ENCODE results near the gene PUM1. TPM values are rescaled to one million over a fixed set of nuclear protein-coding genes. Genes with fewer than 3 reads are reported as not detected.

The PUM1 gene
- total and polyA plus RNA-seq, 4 donors = 18.1 to 49.2 (median 30.2) TPM

GRCh38 chr1:31102501-31102950, 37.0 kb upstream of the PUM1 start:
- H3K4me1 ChIP-seq (ENCODE audit: control insufficient read depth in 4 of 4, insufficient read depth in 4 of 4, low read length in 3 of 4) = peaks cover 0 to 21% (median 16%) of the 10 kb centered on the region in 4 donors
- H3K27ac ChIP-seq (ENCODE audit: low read depth in 1 of 2, low read length in 2 of 2) = peak overlapping the region in 1 of 2 donors; percentile 9
- no peaks in the 10 kb centered on the region for H3K36me3 ChIP-seq (ENCODE audit: control insufficient read depth in 4 of 4, insufficient read depth in 3 of 4, low read depth in 1 of 4, low read length in 3 of 4)
- DNase-seq (ENCODE audit: low spot score) = no peak
- no peaks in the 10 kb centered on the region for H3K9me3 ChIP-seq (ENCODE audit: control insufficient read depth in 4 of 4, low read length in 3 of 4)
- TF ChIP-seq RAD21 (IDR thresholded peaks at IDR 0.05) = peak in 1 of 2 donors; percentile 5
- TF ChIP-seq CTCF (IDR thresholded peaks at IDR 0.05; ENCODE audit: low read depth, low read length, missing input control) = no peak
- TF ChIP-seq RXRA (IDR thresholded peaks at IDR 0.05) = peak in 1 of 2 donors; percentile 19
- TF ChIP-seq TAF1 (conservative IDR thresholded peaks at IDR 0.05) = no peak
- TF ChIP-seq NR2F2 (IDR thresholded peaks at IDR 0.05) = peak; percentile 50
- TF ChIP-seq, protein P1, sequence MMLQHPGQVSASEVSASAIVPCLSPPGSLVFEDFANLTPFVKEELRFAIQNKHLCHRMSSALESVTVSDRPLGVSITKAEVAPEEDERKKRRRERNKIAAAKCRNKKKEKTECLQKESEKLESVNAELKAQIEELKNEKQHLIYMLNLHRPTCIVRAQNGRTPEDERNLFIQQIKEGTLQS (IDR thresholded peaks at IDR 0.05) = no peak
- TF ChIP-seq MAX (IDR thresholded peaks at IDR 0.05) = no peak
- TF ChIP-seq YY1 (IDR thresholded peaks at IDR 0.05) = no peak
- peak; percentile 45 for TF ChIP-seq SP1 (IDR thresholded peaks at IDR 0.05)
- no peak for TF ChIP-seq HNF4G (IDR thresholded peaks at IDR 0.05)
- no peak for TF ChIP-seq JUND (IDR thresholded peaks at IDR 0.05)
- TF ChIP-seq FOXA2 (IDR thresholded peaks at IDR 0.05) = no peak
- TF ChIP-seq ZBTB33 (IDR thresholded peaks at IDR 0.05) = no peak
- 63% methylated on average over 5 of the region's 5 CpGs for WGBS
- H3K4me3 ChIP-seq (ENCODE audit: low read depth in 1 of 3, low read length in 3 of 3) = no peak overlapping the region
- H3K9ac ChIP-seq (ENCODE audit: low read depth in 1 of 2, low read length in 2 of 2) = no peak overlapping the region
- no peaks in the 10 kb centered on the region for H3K27me3 ChIP-seq (ENCODE audit: control insufficient read depth in 4 of 4, insufficient read depth in 4 of 4, low read length in 3 of 4)

DNA sequence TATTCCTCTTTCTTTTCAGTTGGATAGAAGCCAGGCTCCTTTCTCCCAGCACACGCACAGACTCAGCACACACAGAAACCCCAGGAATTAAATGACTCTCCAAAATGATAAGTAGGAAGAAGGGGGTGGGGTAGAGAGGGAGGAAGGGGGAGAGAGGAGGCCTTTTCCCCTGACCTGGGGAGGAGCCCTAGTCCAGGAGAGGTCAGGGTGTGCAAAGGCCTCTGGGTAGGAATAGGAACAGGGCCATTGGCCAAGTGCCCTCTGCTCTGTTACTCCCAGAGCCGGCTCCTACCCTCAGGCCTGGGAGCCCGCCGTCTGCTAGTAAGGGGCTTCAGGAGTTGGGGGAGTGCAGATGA, 35.6 kb upstream of the PUM1 start:
- H3K36me3 ChIP-seq (ENCODE audit: control insufficient read depth in 4 of 4, insufficient read depth in 3 of 4, low read depth in 1 of 4, low read length in 3 of 4) = no peaks in the 10 kb centered on the region
- WGBS = 18% methylated on average over 4 of the region's 4 CpGs
- peak; percentile 40 for DNase-seq (ENCODE audit: low spot score)
- no peak overlapping the region for H3K4me3 ChIP-seq (ENCODE audit: low read depth in 1 of 3, low read length in 3 of 3)
- no peaks in the 10 kb centered on the region for H3K27me3 ChIP-seq (ENCODE audit: control insufficient read depth in 4 of 4, insufficient read depth in 4 of 4, low read length in 3 of 4)
- no peaks in the 10 kb centered on the region for H3K9me3 ChIP-seq (ENCODE audit: control insufficient read depth in 4 of 4, low read length in 3 of 4)
- H3K27ac ChIP-seq (ENCODE audit: low read depth in 1 of 2, low read length in 2 of 2) = peak overlapping the region; percentile 23 to 50
- no peak overlapping the region for H3K9ac ChIP-seq (ENCODE audit: low read depth in 1 of 2, low read length in 2 of 2)
- H3K4me1 ChIP-seq (ENCODE audit: control insufficient read depth in 4 of 4, insufficient read depth in 4 of 4, low read length in 3 of 4) = peaks cover 0 to 21% (median 16%) of the 10 kb centered on the region in 4 donors
- TF ChIP-seq, protein P2, sequence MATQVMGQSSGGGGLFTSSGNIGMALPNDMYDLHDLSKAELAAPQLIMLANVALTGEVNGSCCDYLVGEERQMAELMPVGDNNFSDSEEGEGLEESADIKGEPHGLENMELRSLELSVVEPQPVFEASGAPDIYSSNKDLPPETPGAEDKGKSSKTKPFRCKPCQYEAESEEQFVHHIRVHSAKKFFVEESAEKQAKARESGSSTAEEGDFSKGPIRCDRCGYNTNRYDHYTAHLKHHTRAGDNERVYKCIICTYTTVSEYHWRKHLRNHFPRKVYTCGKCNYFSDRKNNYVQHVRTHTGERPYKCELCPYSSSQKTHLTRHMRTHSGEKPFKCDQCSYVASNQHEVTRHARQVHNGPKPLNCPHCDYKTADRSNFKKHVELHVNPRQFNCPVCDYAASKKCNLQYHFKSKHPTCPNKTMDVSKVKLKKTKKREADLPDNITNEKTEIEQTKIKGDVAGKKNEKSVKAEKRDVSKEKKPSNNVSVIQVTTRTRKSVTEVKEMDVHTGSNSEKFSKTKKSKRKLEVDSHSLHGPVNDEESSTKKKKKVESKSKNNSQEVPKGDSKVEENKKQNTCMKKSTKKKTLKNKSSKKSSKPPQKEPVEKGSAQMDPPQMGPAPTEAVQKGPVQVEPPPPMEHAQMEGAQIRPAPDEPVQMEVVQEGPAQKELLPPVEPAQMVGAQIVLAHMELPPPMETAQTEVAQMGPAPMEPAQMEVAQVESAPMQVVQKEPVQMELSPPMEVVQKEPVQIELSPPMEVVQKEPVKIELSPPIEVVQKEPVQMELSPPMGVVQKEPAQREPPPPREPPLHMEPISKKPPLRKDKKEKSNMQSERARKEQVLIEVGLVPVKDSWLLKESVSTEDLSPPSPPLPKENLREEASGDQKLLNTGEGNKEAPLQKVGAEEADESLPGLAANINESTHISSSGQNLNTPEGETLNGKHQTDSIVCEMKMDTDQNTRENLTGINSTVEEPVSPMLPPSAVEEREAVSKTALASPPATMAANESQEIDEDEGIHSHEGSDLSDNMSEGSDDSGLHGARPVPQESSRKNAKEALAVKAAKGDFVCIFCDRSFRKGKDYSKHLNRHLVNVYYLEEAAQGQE (IDR thresholded peaks at IDR 0.05) = peak; percentile 49
- TF ChIP-seq GABPA (IDR thresholded peaks at IDR 0.05 in 1 of 2, conservative IDR thresholded peaks at IDR 0.05 in 1 of 2) = peak in 1 of 2 donors; percentile 16
- TF ChIP-seq TAF1 (conservative IDR thresholded peaks at IDR 0.05) = no peak
- TF ChIP-seq HNF4G (IDR thresholded peaks at IDR 0.05) = no peak
- peak; percentile 21 to 36 for TF ChIP-seq RAD21 (IDR thresholded peaks at IDR 0.05)
- TF ChIP-seq RXRA (IDR thresholded peaks at IDR 0.05) = peak; percentile 62 to 79
- TF ChIP-seq CTCF (IDR thresholded peaks at IDR 0.05; ENCODE audit: low read depth, low read length, missing input control) = no peak
- TF ChIP-seq, protein P1 (IDR thresholded peaks at IDR 0.05) = no peak
- peak in 1 of 2 donors; percentile 34 for TF ChIP-seq JUND (IDR thresholded peaks at IDR 0.05)
- no peak for TF ChIP-seq FOXA2 (IDR thresholded peaks at IDR 0.05)
- peak; percentile 25 for TF ChIP-seq MAX (IDR thresholded peaks at IDR 0.05)
- TF ChIP-seq SP1 (IDR thresholded peaks at IDR 0.05) = peak; percentile 54
- TF ChIP-seq ZBTB33 (IDR thresholded peaks at IDR 0.05) = no peak
- no peak for TF ChIP-seq EGR1 (IDR thresholded peaks at IDR 0.05; ENCODE audit: low read depth in 2 of 2)
- TF ChIP-seq HNF4A (conservative IDR thresholded peaks at IDR 0.05) = peak; percentile 70 to 77
- peak; percentile 44 for TF ChIP-seq YY1 (IDR thresholded peaks at IDR 0.05)
- no peak for TF ChIP-seq FOXA1 (IDR thresholded peaks at IDR 0.05)
